HG03457 (cell line): Measurements from ENCODE around the gene ALG9.

Experiments
- ATAC-seq: cut with Tn5 transposase; IDR thresholded peaks from one replicate; pipeline ENCODE4 v1.9.1; 2021; ENCODE audit warnings: moderate number of reproducible peaks; ENCODE audit not compliant: unreplicated experiment

The ALG9 gene

DNA sequence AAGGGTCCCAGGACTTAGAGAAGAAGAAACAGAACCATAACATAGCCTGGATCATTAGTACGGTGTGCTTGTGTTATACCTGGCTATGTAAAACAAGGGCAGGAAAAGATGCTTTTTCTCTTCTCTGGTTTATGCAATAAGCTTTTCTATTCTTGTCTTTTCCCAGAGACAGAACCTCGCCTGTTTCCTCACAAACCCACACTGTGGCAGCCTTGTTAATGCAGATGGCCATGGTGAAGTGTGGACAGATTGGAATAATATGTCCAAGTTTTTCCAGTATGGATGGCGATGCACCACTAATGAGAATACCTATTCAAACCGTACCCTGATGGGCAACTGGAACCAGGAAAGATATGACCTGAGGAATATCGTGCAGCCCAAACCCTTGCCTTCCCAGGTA is 10.8 kb upstream of the ALG9 start:
- no peak for ATAC-seq

DNA sequence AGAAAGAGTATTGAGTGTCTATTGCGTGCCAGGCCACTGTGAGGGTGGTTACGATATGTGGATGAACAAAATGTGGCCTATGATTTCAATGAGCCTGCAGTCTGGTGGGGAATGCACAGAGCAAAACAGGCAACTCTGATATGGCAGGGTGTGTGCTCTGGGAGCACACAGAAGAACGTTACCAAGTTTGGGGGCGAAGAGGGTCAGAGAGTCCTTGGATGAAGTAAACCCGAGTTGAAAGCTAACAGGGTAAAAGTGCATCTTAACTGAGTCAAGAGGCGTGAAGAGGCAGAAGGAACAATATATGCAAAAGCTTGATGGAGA is 8.2 kb upstream of the ALG9 start:
- no peak for ATAC-seq

DNA sequence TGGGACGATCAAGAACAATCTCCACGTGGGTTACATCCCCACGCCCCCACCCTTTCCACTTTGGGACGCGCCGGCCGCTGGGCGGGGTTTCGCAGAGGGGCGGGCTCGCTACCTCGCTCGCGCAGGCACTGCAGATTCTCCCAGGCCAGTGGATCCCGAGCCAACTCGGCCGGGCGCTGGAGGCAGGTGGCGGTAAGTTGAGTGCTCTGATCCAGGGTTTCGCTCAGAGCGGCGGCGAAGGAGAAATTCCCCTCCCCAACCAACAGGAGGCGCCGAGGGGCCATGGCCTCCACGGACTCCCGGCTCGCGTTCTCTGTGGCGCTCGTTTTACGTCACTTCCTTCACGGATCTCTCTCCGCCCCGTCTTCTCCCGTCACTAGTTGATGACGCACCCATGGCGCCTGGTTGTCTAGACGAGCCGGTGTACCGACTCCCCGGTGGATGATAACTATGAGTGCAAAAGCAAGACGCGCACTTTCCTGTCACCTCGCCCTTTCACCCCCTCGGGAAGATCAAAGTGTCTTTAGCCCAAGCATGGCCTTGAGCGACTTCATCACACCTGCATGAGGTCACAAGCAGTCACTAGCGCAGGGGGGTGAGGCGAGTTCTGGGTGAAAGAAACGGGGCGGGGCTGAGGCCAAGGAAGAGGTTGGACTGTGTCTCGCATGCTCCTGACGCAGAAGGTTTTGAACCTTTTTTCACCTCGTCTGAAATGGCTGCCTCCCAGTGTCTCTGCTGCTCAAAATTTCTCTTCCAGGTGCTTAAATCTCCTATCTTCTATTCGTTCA is 7.7 kb upstream of the ALG9 start, which contains the start of the genes CFAP68 and FDXACB1:
TSS of gene CFAP68 (plus strand) at position 693 of the 788 bp plus-strand sequence. CDS start at position 713, 20 bp downstream.
TSS of gene FDXACB1 (minus strand) at position 317 of the 788 bp plus-strand sequence. CDS start at position 284, 33 bp downstream.
- peak; percentile 79 for ATAC-seq

DNA sequence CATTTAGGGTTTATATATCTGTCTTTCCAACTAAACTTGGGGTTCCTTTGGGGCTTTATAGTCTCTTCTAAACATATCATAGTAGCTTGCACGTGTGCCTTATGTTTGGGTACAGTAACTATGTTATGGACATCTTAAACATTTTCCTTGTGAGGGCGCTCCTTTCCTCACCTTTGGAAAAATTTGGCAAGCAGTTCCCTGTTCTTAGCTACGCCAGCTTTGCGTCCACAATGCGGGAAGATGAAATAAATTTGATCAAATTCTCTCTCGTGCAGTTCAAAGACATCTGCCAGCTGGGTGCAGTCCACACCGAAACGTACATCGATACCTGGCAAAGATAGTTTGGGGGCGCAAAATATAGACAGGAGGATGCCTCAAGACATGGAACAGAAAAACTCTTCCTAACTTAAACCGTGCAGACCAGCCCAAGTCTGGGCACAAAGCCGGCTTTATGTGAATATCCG is 7.0 kb upstream of the ALG9 start:
- ATAC-seq, result no peak

DNA sequence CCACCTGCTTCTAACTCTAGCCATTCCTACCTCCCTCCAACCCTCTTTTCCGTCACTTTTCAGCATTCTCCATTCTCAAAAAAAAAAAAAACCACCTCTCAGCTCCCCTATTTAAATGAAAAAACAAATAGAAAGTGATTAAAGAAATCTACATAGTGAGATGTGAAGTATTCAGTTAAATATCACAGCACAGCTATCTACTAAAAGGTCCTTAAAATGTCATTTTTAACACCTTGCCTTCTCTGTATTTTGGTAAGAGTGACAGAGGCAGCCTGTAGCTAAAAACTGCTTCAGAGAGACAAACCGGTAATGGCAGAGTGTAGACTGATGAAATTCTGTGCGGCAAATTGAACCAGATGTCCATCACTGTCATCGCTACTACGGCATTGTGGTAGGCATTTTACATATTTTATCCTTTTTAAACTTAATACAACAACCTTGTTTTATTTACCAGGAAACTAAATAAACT is 346 bp upstream of the ALG9 start:
- ATAC-seq, result no peak

DNA sequence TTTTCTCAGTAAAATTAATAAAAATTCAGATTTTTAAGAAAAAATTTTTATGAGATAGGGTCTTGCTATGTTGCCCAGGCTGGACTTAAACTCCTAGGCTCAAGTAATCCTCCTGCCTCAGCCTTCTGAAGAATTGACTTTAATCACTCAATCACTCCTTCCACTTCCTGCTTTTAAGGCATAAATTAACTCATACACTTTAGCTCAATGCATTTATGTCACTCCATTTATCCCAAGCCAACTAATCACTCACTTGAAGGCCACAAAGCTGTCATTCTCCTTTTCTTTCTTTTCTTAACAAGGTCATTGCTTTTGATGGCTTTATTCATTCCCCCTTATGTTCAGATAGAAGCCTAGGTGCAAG is 877 bp downstream of the ALG9 start:
- peak; percentile 6 for ATAC-seq

DNA sequence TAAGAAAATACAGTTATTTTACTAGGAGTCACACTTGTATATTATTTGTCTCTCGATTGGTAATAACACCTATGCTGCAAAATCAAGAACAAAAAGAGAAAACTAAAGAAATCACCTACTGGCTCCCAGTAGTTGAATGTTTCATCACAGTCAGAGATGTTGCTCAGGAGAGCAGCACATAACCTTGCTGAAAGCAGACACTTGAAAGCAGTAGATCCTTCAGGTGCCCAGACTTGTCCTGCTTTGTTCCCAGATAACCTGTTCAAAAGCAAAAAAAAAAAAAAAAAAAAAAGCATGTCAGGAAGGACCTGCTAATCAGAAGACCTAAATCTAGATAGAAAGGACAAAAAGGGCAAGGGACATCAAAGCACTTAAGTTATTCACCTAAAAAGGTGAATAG is 1.3 kb downstream of the ALG9 start:
- ATAC-seq, result no peak

DNA sequence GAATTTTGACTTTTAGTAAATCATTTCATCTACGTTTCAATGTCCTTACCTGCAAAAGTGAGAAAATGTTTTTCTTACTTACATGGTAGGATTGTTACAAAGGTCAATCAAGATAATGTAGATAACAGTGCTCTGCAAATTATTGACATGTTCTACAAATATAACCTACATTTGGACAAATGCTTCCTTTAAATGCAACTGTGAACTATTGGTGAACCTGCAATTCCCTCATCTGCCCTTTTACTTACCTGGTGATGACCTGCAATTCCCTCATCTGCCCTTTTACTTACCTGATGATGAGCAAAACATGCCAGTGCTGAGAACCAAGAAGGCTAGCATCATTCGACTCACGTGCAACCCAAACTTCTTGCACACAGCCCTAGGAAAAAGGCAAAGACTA is 11.1 kb downstream of the ALG9 start:
- no peak for ATAC-seq

DNA sequence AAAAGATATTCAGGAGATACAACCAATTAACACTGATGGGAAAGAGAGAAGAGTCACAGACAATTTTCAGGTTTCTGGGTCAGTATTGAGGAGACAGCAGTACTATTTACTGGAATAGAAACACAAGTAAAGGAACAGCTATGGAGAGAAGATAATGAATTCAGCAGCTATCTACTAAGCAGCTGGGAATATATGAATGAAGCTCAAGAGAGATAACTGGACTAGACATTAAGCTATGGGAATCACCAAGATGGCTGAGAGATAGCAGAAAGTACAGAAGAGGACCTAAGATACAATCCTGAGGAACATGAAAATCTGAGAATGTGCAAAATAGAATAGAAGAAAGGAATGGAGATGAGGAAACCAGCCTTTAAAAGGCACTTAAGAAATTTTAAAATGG is 15.9 kb downstream of the ALG9 start:
- ATAC-seq, result no peak

DNA sequence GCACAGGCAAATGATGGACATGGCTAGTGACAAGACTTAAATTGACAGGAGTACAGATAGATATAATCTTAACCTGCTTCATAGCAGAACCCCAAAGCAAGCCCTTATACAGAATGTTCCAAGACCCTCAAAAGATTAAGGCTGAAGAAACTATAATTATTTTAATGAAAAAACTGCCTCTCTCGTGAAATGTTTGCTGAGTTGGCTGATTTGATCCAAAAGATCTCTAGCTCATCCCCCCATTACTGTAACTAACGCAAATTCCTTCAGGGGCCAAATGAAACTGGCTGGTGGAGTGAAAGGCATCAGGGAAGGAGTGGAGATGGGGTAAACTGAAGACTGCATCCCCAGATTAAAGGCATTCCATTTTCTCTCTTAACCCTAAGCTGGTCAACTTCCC is 19.3 kb downstream of the ALG9 start:
- ATAC-seq, result no peak

DNA sequence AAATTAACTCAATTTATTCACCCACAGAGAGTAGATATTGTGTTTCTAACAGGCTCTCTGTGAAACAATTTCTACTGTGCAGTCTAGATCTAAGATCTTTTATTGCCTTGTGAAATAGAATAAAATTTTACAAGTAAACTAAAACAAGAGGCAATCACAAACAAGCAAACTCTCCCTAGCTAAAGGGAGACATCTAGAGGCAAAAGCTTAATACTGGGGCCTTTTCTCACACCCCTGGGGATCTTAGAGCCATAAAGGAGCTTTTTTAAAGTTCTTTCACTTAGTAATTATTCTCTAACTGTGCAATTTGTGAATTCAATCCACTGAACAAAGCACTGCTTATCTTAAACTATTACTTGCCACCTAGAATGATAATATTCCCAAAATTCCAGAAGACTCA is 19.7 kb downstream of the ALG9 start:
- ATAC-seq, result no peak

DNA sequence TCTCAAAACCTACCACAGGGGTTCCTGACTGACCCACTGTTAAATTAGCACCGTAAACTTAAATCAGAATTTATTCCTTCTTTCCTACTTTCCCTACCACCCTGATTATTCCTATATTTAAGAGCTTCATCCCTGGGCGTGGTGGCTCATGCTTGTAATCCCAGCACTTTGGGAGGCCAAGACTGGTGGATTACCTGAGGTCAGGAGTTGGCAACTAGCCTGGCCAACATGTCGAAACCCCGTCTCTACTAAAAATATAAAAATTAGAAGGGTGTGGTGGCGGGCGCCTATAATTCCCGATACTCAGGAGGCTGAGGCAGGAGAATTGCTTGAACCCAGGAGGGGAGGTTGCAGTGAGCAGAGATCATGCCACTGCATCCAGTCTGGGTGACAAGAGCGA is 20.3 kb downstream of the ALG9 start:
- ATAC-seq, result no peak

DNA sequence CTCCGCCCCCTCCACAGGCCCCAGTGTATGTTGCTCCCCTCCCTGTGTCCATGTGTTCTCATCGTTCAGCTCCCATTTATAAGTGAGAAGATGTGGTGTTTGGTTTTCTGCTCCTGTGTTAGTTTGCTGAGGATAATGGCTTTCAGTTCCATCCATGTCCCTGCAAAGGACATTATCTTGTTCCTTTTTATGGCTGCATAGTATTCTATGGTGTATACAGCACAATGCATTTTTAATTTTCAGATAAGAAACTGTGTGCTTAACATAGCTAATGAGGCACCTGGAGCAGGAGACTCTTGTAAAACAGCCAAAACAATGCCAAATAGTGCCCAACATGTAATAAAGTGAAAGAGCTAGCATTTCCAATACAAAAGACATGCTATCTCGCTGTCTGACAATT is 21.8 kb downstream of the ALG9 start:
- no peak for ATAC-seq

DNA sequence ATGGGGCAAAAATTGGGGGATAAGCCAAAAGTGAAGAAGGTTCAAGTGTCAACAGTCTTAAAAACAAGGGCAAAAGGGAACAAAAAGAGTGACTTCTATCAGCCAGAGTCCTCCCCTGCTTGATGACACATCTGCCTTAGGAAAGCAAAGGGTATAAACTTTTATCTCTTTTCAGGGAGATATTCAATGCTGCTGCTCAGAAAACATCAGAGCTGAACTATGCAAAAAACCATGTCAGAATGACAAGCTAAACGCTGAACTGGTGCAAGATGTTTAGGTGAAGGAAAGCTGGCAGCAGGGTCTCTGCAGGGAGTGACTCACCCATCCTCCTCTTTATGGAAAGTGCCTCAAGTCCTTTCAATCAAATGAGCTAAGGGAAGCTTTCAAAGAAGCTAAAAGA is 24.7 kb downstream of the ALG9 start:
- no peak for ATAC-seq

DNA sequence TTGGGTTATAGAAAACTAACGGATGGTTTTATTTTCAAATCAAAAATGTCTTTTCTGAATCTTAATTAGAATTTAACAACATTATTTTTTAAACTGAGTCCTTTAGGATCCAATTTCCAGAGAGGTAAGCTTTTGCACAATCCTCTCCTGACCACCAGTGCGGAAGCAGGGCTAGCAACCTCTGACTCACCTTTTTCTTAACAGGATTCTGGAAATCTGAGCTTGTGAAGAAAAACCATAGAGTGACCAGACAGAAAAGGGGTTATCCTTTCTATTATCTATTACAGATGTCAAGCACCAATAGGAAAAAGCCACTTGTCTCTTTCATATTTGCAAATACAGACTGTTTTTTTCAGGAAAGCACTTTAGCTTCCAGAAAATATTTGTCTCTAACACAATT is 25.3 kb downstream of the ALG9 start:
- ATAC-seq, result no peak

DNA sequence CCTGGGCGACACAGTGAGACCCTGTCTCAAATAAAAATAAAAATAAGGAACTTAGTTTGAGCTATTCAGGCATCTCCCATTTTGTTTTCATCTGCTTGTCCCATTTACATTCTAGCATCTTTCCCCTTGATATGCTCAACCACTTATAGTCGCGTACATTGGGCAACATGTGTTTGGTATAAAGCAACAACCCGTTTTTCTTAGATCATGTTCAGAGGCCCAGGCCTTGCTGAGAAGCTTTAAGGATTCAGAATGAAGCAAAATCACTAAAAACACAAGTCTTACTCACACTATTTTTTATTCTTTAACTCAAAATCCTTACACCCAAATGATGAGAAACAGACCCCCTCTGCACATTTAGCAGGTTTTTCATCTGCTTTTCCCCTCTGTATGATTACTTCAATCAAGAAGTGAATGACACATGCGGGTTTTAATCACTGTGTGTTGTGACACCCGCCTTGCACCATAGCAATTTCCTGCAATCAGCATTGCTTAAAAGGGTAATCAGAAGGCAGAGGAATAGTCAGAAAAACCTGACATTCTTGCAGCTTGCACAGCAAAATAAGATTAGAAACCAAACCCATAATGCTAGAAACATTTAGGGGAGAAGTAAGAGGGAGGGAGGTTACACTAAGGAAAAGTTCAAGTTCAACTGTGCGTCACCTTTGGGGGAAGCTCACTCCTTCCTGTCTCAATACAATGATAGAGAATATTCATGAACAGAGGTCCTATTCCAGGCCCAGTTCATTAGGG is 25.9 kb downstream of the ALG9 start:
- no peak for ATAC-seq

DNA sequence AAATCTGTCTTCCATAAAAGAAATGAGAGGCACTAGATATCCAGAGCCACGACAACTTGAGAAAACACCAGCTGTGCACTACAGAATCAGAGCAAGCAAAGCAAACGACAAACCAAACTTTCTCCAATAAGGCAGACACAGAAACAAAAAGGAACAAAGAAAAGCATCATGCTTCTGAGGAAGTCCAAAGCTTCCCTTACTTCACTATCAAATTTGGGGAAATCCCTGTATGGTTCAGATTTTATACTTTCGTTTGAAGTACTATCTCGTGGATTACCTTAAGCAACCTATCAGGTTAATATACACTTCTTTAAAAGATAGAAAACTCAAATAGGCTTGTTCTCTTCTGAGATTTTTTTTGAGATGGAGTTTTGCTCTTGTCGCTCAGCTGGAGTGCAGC is 27.7 kb downstream of the ALG9 start:
- ATAC-seq, result no peak

DNA sequence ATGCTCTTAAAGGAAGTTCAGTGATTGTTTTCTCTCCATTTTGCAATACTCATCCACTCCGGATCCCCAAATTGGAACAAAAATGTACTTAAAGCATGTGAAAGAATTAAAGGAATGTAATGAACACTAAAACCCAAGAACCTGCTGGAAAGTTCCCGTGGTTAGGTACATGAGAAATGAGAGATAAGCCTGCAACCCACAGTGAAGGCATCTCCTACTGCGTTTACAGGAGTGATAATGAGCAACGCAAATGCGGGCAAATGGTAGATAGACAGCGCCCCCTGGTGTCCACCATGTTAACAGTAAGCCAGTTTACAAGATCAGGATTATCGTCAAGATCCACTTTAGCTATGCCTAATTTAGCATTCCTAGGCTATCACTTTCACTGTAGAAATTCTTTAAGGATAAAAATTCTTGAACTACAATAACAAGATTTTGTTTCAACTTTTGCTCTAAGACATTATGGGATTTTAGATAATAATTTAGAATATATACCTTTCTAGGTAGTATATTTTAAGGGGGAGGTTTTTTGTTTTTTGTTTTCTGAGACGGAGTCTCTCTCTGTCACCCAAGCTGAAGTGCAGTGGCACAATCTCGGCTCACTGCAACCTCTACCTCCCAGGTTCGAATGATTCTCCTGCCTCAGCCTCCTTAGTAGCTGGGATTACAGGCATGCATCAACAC is 29.9 kb downstream of the ALG9 start:
- ATAC-seq, result no peak

DNA sequence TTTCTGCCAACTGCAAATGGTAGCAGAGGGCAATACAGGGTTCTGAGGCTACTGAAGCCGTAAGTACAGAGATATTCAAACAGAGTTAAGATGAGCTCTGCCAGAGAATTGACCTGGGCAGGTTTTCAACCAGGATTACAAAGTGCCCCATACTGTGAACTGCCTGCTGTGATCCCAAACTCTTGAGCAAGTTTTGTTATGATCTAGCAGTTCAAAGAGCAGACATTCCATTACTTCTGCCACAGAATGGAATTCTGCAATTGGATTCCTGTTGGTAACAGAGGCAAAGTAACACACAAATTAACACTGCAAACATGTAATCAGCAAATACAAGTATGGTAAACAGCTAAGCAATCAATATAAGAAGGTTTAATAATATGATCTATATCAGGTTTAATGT is 31.2 kb downstream of the ALG9 start:
- no peak for ATAC-seq

DNA sequence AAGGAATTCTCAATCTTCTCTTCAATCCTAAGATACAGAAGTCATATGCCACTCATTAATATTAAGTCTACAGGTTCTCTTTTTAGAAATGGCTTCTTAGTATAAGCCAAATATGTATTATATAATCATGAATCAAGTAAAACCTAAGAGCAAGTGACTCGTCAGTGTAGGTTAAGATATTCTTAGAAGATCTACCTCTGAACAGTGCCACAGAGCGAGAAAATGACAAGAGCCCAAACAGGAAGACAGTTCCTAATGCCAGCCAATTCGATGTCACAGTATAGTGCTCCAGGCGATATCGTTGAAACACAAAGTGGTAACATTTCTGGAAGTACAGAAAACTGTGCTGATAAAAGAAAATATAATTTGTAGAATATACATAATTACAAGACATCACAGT is 33.3 kb downstream of the ALG9 start:
- ATAC-seq, result no peak

DNA sequence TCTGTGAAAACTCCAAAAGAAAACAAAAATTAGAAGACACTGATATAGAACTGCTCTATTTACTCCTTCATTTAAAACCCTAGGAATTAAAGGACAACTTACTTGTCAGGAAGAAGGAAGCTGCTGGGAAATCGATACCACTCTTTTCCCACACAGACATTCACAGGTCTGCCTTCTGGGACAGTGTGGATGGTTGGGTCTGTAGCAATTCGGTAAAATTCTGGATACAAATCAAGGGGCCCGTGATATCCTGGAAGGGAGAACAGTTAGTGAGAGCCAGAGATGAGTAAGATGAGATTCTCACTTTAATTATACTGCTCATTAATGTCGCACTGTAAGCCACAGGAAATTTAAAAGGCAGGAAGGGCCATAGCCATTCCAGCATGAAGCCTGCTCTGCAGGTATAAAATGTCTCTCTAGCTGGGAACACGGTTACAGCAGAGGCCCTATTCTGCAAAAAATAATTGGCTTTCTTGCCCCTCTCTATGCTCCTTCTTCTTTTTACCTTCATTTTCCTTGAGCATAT is 34.0 kb downstream of the ALG9 start:
- ATAC-seq, result no peak
